SIG-M5 treated with dmso at 0.1 percent for 504 hours (cell line): ENCODE measurements around the gene VMAC.

Source experiments
- DNase-seq: peaks from one replicate; lab custom pipeline; 2025; ENCODE audit not compliant: unreplicated experiment; lab: John Stamatoyannopoulos, UW

The VMAC gene

GRCh38 chr19:5927441-5927821 lies 22.8 kb downstream of the VMAC start:
- DNase-seq: no peak

- no peak for DNase-seq
Measured at GRCh38 chr19:5929179-5929578, 24.5 kb downstream of the VMAC start.

GRCh38 chr19:5929625-5930024 lies 25.0 kb downstream of the VMAC start:
- no peak for DNase-seq

GRCh38 chr19:5931251-5931650 lies 26.6 kb downstream of the VMAC start:
- DNase-seq: no peak

GRCh38 chr19:5932146-5932545 lies 27.5 kb downstream of the VMAC start:
- no peak for DNase-seq

- DNase-seq: no peak
Measured at GRCh38 chr19:5932609-5933262, 28.1 kb downstream of the VMAC start.

GRCh38 chr19:5933391-5934068 lies 28.9 kb downstream of the VMAC start:
- DNase-seq: no peak

- DNase-seq: no peak
Measured at GRCh38 chr19:5934069-5934401, 29.4 kb downstream of the VMAC start.

- DNase-seq: no peak
Measured at GRCh38 chr19:5934774-5935472, 30.3 kb downstream of the VMAC start.

GRCh38 chr19:5935473-5936291 lies 31.0 kb downstream of the VMAC start:
- no peak for DNase-seq

GRCh38 chr19:5936292-5936592 lies 31.6 kb downstream of the VMAC start:
- DNase-seq: no peak

GRCh38 chr19:5937550-5937949 lies 32.9 kb downstream of the VMAC start:
- no peak for DNase-seq

- DNase-seq: no peak
Measured at GRCh38 chr19:5940260-5941208, 35.9 kb downstream of the VMAC start.

GRCh38 chr19:5941673-5942072 lies 37.0 kb downstream of the VMAC start:
- DNase-seq: no peak

- DNase-seq: no peak
Measured at GRCh38 chr19:5943045-5943444, 38.4 kb downstream of the VMAC start.

GRCh38 chr19:5943623-5944022 lies 39.0 kb downstream of the VMAC start:
- no peak for DNase-seq

- DNase-seq: peak; percentile 71
Measured at GRCh38 chr19:5947435-5947834, 42.8 kb downstream of the VMAC start.

- DNase-seq: no peak
Measured at GRCh38 chr19:5948752-5949564, 44.3 kb downstream of the VMAC start.

- no peak for DNase-seq
Measured at GRCh38 chr19:5949792-5950305, 45.2 kb downstream of the VMAC start.

GRCh38 chr19:5950741-5951140 lies 46.1 kb downstream of the VMAC start:
- no peak for DNase-seq
